ENCODE measurements around the gene TIMM8A.
A peak's percentile ranks its signal among the peaks of the same experiment; 100 is the strongest.

The TIMM8A gene

GRCh38 chrX:101348452-101349192, at the start of gene TIMM8A:
TSS of gene TIMM8A (minus strand) at chrX:101348742. CDS start at chrX:101348664, 78 bp downstream.
- Mint-ChIP-seq H3K4me3 (peak within 1 kb of the TSS; percentile 89), H3K27ac (no peak within 1 kb of the TSS), H3K9me3 (peaks cover 48% of the 10 kb centered on the region), H3K36me3 (ENCODE audit: low read depth) (peaks cover 18% of the 10 kb centered on the region), H3K27me3 (ENCODE audit: low read depth, poor library complexity) (no peaks in the 10 kb centered on the region), H3K4me1 (peaks cover 26% of the 10 kb centered on the region)
- no peak for TF ChIP-seq CTCF (IDR thresholded peaks at IDR 0.05)
- peak; percentile 71 for DNase-seq

GRCh38 chrX:101397779-101398178, 49.2 kb upstream of the TIMM8A start:
- peaks cover 34% of the 10 kb centered on the region for H3K9me3 Mint-ChIP-seq
- no peak for DNase-seq
- TF ChIP-seq CTCF (IDR thresholded peaks at IDR 0.05): no peak

GRCh38 chrX:101395789-101396188, 47.2 kb upstream of the TIMM8A start:
- Mint-ChIP-seq H3K27me3 (ENCODE audit: low read depth, poor library complexity) (no peaks in the 10 kb centered on the region), H3K36me3 (ENCODE audit: low read depth) (peaks cover 38% of the 10 kb centered on the region), H3K4me1 (peaks cover 23% of the 10 kb centered on the region), H3K27ac (no peak overlapping the region), H3K4me3 (no peak overlapping the region), H3K9me3 (peaks cover 48% of the 10 kb centered on the region)
- no peak for TF ChIP-seq CTCF (IDR thresholded peaks at IDR 0.05)
- DNase-seq: no peak

More at GRCh38 chrX:101397779-101398178, 49.2 kb upstream of the TIMM8A start:
- H3K4me3 Mint-ChIP-seq: no peak overlapping the region
- H3K27ac Mint-ChIP-seq: no peak overlapping the region
- peaks cover 12% of the 10 kb centered on the region for H3K4me1 Mint-ChIP-seq
- peaks cover 40% of the 10 kb centered on the region for H3K36me3 Mint-ChIP-seq (ENCODE audit: low read depth)
- H3K27me3 Mint-ChIP-seq (ENCODE audit: low read depth, poor library complexity): no peaks in the 10 kb centered on the region

GRCh38 chrX:101394372-101394771, 45.8 kb upstream of the TIMM8A start:
- H3K36me3 Mint-ChIP-seq (ENCODE audit: low read depth): peaks cover 26% of the 10 kb centered on the region
- peaks cover 36% of the 10 kb centered on the region for H3K9me3 Mint-ChIP-seq
- H3K4me3 Mint-ChIP-seq: no peak overlapping the region
- H3K27me3 Mint-ChIP-seq (ENCODE audit: low read depth, poor library complexity): no peaks in the 10 kb centered on the region
- DNase-seq: no peak
- peaks cover 23% of the 10 kb centered on the region for H3K4me1 Mint-ChIP-seq
- TF ChIP-seq CTCF (IDR thresholded peaks at IDR 0.05): no peak
- H3K27ac Mint-ChIP-seq: peak overlapping the region; percentile 57

- Mint-ChIP-seq H3K27ac (peak overlapping the region; percentile 90), H3K27me3 (ENCODE audit: low read depth, poor library complexity) (no peaks in the 10 kb centered on the region), H3K36me3 (ENCODE audit: low read depth) (peaks cover 22% of the 10 kb centered on the region), H3K4me3 (no peak overlapping the region), H3K9me3 (peaks cover 32% of the 10 kb centered on the region), H3K4me1 (peaks cover 23% of the 10 kb centered on the region)
- no peak for TF ChIP-seq CTCF (IDR thresholded peaks at IDR 0.05)
- no peak for DNase-seq
These were observed 45.2 kb upstream of the TIMM8A start for GRCh38 chrX:101393530-101394305.
